Measurements from ENCODE around the gene RAB1A. TPM values are rescaled to one million over a fixed set of nuclear protein-coding genes. Genes with fewer than 3 reads are reported as not detected.

RAB1A gene
- total RNA-seq, 4 donors from 2014 or later: 91.2 to 216 (median 115) TPM

DNA sequence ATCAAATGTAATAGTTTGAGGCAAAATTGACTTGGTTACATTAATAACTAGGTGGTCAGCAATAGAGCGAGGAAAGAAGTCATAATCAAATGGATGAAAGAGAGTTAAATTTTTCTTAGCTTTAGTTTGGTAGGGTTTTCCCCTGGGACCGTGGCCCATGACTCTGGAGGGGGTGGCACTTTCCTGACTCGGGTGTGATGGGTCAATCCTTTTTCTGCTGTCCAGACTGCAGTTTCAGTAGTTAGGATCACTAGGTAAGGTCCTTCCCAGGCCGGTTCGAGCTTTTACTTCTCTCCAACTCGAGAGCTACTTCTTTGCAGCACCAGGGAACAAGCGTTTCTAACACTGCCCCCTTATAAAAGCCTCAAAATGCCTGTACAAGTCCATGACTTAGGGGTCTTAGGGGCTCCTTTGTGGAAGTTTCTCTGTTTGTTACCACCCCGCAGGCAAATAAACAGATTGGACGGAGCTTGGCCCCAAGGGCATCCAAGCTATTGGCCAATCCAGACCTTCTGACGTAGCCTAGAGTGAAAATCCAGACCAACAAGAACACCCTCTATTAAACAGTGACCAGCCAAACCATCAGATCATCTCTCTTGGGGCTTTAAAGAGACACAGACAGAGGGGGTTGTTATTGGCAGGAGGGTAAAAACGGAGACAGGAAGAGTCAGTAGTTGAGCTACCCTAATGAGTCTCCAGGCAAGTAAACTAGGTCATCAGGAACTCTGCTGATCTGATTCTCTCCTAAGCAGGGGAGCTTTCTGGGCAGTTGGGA, 83.1 kb downstream of the RAB1A start:
- TF ChIP-seq, protein P1, sequence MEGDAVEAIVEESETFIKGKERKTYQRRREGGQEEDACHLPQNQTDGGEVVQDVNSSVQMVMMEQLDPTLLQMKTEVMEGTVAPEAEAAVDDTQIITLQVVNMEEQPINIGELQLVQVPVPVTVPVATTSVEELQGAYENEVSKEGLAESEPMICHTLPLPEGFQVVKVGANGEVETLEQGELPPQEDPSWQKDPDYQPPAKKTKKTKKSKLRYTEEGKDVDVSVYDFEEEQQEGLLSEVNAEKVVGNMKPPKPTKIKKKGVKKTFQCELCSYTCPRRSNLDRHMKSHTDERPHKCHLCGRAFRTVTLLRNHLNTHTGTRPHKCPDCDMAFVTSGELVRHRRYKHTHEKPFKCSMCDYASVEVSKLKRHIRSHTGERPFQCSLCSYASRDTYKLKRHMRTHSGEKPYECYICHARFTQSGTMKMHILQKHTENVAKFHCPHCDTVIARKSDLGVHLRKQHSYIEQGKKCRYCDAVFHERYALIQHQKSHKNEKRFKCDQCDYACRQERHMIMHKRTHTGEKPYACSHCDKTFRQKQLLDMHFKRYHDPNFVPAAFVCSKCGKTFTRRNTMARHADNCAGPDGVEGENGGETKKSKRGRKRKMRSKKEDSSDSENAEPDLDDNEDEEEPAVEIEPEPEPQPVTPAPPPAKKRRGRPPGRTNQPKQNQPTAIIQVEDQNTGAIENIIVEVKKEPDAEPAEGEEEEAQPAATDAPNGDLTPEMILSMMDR (IDR thresholded peaks at IDR 0.05; ENCODE audit: low read depth): no peak

DNA sequence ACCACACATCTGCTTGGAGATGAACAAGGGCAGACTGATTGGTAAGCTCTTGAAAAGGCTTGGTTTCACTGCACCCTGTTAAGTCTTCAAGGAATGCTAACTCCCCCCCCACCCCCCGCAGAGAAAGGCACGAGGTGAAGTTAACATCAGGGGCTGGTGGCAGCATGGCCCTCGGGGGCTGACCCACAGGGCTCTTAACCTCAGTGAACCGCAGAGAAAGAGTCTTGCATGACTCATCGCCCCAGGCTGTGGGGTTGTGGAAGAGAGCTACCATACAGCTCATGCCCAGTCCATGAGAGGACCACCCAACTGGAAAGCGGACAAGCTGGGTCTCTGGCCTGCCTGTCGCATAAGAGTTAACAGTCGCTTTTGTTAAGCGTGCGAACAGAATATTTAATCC, 84.3 kb downstream of the RAB1A start:
- TF ChIP-seq, protein P1 (IDR thresholded peaks at IDR 0.05; ENCODE audit: low read depth): no peak

DNA sequence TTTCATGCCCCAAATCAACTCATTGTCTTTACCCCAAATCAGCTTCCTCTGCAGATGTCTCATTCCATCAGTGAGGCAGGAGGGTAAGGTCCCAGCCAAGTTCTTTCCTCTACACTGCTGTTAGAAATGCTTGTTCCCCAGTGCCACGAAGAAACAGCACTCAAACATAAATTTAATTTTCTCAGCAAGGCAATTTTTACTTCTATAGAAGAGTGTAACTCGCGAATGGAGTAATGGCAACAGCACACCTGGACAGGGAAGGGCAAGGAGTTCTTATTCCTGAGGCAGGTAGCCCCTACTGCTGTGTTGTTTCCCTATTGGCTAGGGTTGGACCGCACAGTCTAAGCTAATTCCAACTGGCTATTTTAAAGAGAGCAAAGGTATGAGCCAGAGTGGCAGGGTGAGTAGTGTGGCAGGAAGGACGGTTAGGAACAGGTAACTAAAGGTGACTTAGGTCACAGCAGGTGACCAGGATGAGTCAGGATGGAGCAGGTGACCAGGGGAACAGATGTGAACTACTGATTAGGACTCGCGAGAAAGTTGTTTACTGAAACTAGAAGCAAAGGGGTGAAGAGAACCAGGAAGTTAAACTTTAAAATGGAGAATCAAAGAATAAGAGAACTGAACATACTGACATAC, 85.7 kb downstream of the RAB1A start:
- TF ChIP-seq, protein P1 (IDR thresholded peaks at IDR 0.05; ENCODE audit: low read depth): no peak

DNA sequence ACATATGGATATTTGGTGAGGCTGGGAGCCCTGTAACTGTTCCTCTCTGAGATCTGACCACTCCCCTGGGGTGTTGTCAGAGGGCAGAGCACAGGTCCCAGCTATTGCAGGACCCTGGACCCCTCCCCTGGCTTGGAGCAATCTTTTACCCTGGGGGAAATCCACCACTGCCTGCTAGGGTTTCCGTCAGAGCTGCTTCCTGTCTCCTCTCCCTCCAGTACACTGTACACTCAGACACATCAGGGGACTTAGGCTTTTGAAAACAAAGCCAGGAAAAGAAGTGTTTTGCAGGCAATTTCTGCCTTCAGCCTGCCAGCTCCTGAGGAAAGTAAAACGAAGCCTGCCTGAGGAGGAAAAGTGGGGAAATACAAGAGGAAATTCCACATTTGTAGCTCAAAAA, 86.9 kb downstream of the RAB1A start:
- TF ChIP-seq, protein P1 (IDR thresholded peaks at IDR 0.05; ENCODE audit: low read depth): no peak

DNA sequence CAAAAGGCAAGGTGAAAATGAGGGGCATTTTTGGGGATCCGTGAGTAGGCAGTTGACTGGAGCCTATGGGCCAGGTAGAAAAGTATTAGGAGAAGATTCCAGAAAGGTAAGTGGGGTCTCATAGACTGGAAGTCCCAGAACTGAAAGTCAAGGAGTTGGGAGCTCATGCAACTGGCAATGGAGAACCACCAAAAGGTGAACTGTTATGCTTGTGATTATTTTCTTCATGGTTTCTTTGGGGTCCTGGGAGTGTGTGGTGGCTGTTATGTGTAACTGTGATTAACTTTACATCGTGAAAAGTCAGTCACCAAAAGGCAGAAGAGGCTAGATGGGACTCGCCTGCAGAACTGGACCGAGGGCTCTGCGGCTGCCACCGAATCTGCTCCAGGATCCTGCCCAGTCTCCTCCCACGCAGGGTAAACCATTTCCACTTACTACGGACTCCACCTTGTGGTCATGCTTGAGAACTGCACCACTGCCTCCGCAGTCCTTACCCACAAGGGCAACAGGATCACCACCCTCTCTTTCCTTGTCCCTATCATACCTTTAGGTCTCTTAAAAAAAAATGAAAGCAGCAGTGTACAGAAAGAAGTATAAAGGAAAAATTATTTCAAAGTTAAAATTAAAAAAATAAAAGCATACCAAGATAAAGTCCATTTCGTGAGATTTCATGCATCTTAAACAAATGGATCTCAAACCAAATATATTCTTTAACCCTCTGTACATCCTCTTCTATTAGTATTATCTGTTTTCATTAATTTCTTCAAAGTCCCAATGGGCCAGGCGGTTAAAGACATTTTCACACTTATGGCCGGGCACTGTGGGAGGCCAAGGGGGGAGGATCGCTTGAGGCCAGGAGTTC, 89.3 kb downstream of the RAB1A start:
- TF ChIP-seq, protein P1 (IDR thresholded peaks at IDR 0.05; ENCODE audit: low read depth): no peak

DNA sequence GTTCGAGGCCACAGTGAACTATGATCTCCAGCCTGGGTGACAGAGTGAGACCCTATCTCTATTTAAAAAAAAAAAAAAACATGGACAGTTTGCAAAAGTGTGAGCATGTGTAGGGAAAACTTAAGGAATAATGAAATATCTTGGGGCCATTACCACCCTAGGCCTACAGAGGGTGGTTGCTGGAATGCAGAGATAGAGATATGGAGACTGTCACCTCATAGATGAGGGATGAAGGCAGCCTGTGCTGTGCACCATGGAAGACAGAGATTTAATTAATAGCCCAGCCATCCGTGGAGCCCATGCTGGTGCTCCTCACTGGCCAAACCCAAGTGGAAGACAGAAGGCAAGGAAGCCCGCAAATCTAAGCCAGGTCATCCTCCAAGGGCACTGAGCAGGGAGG, 90.3 kb downstream of the RAB1A start:
- TF ChIP-seq, protein P1 (IDR thresholded peaks at IDR 0.05; ENCODE audit: low read depth): no peak

DNA sequence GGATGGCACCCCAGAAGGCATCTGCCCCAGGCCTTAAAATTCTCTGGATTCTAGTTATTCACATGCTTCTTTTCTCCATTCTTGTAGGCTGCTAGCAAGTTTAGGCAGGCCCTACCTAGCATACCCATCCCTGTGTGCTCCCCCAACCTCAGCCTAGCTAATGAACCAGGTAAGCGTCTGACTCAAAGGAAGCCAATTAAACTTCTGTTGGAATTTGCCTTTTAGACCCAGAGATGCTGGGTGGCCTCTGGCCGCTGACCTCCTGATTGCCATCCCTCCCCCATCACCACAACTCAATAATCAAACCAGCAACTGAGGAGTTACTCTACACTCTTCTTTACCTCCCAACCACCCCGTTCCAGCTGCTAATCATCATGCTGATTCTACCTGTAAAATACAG, 92.7 kb downstream of the RAB1A start:
- TF ChIP-seq, protein P1 (IDR thresholded peaks at IDR 0.05; ENCODE audit: low read depth): no peak
